Measurements from ENCODE around the gene GLIS1. TPM values are rescaled to one million over a fixed set of nuclear protein-coding genes. Genes with fewer than 3 reads are reported as not detected.
"Not testable (repeated sequence)": the region's sequence is repeated elsewhere in the genome, so short reads cannot be mapped to it uniquely, and the experiment has no call there.

GLIS1 gene
- total and polyA plus RNA-seq, 2 experiments from 2014 or later, result 0.13 to 1.3 TPM

DNA sequence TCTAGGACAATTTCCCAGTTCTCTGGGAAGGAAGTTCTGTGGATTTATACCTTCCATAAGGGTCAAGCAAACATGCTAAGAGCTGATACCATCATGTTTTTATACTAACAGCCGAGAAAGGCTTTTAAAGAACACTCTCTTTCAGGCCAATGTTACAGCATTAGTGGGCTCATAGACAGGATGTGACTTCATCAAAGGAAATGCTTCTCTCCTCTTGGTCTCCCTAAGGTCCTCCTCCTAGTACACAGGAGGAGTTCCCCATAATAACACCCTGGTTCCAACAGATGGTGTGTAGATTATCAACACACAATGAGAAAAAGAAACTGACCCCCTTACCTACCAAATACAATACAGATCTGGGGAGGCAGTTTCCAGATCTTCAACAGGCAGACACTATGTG, 26.7 kb upstream of the GLIS1 start:
- Histone ChIP-seq H3K4me2 (no peak overlapping the region), H3K4me1 (ENCODE audit: insufficient read depth) (no peaks in the 10 kb centered on the region), H3K27me3 (no peaks in the 10 kb centered on the region), H3K27ac (no peak overlapping the region), H3K9me2 (replicated peaks; ENCODE audit: insufficient read depth) (no peaks in the 10 kb centered on the region), H4K20me1 (ENCODE audit: insufficient read depth, poor library complexity, severe bottlenecking) (no peaks in the 10 kb centered on the region), H3K36me3 (replicated peaks; ENCODE audit: insufficient read depth, low read depth) (no peaks in the 10 kb centered on the region), H3K9me3 (ENCODE audit: low read depth) (no peaks in the 10 kb centered on the region), H3K4me3 (no peak overlapping the region), H3K79me2 (no peaks in the 10 kb centered on the region), H2AFZ (no peak overlapping the region)
- no peak for DNase-seq (ENCODE audit: low spot score)
- no peak for TF ChIP-seq EZH2 (IDR thresholded peaks at IDR 0.05; ENCODE audit: borderline replicate concordance)
- no peak for TF ChIP-seq EZH2phosphoT487 (IDR thresholded peaks at IDR 0.05; ENCODE audit: low read depth, severe bottlenecking, unreplicated experiment)
- TF ChIP-seq, protein P1, sequence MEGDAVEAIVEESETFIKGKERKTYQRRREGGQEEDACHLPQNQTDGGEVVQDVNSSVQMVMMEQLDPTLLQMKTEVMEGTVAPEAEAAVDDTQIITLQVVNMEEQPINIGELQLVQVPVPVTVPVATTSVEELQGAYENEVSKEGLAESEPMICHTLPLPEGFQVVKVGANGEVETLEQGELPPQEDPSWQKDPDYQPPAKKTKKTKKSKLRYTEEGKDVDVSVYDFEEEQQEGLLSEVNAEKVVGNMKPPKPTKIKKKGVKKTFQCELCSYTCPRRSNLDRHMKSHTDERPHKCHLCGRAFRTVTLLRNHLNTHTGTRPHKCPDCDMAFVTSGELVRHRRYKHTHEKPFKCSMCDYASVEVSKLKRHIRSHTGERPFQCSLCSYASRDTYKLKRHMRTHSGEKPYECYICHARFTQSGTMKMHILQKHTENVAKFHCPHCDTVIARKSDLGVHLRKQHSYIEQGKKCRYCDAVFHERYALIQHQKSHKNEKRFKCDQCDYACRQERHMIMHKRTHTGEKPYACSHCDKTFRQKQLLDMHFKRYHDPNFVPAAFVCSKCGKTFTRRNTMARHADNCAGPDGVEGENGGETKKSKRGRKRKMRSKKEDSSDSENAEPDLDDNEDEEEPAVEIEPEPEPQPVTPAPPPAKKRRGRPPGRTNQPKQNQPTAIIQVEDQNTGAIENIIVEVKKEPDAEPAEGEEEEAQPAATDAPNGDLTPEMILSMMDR (IDR thresholded peaks at IDR 0.05; ENCODE audit: poor library complexity), result no peak
- WGBS (ENCODE audit: low lambda C conversion rate, missing lambda C conversion rate), result 74% methylated on average over 1 of the region's 1 CpG

DNA sequence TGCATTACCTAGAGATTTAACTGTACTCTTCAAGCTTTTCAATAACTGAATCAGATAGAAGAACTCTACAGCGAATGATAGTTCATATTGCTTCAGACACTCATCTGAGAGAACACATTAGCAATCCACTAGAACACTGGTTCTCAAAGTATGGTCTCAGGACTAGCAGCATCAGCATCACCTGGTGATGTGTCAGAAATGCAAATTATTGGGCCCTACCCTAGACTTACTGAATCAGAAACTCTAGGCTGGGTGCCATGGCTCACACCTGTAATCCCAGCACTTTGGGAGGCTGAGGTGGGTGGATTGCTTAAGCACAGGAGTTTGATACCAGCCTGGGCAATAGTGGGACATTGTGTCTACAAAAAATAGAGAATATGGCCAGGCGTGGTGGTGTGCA, 24.9 kb upstream of the GLIS1 start:
- no peak for TF ChIP-seq EZH2phosphoT487 (IDR thresholded peaks at IDR 0.05; ENCODE audit: low read depth, severe bottlenecking, unreplicated experiment)
- no peak for TF ChIP-seq EZH2 (IDR thresholded peaks at IDR 0.05; ENCODE audit: borderline replicate concordance)
- TF ChIP-seq, protein P1 (IDR thresholded peaks at IDR 0.05; ENCODE audit: poor library complexity), result no peak
- no peak overlapping the region for H3K4me3 ChIP-seq
- no peaks in the 10 kb centered on the region for H3K4me1 ChIP-seq (ENCODE audit: insufficient read depth)
- no peak for DNase-seq (ENCODE audit: low spot score)
- no peak overlapping the region for H3K4me2 ChIP-seq
- no peak overlapping the region for H2AFZ ChIP-seq
- H3K9me2 ChIP-seq (replicated peaks; ENCODE audit: insufficient read depth), result no peaks in the 10 kb centered on the region
- H3K79me2 ChIP-seq, result no peaks in the 10 kb centered on the region
- 100% methylated on average over 2 of the region's 2 CpGs for WGBS (ENCODE audit: low lambda C conversion rate, missing lambda C conversion rate)
- no peaks in the 10 kb centered on the region for H4K20me1 ChIP-seq (ENCODE audit: insufficient read depth, poor library complexity, severe bottlenecking)
- no peak overlapping the region for H3K27ac ChIP-seq
- no peaks in the 10 kb centered on the region for H3K27me3 ChIP-seq
- no peaks in the 10 kb centered on the region for H3K9me3 ChIP-seq (ENCODE audit: low read depth)
- no peaks in the 10 kb centered on the region for H3K36me3 ChIP-seq (replicated peaks; ENCODE audit: insufficient read depth, low read depth)

DNA sequence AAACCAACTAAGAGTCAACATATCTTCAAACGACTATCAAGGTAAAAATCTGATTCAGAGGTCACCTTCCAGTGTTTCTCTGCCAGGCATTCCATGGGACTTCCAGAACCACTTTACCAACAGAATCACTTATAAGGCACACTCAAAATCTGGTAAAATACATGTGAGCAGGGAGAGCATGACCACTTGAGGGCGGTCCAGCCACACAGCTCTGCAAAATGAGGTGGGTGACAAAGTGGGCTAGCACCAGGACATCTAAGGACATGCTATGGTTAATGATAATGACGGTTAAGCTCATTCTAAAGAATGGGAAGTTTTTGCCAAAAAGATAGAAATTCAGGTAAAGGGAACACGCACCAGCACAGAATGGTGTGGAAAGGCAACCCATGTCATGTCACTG, 24.5 kb upstream of the GLIS1 start:
- Histone ChIP-seq H4K20me1 (ENCODE audit: insufficient read depth, poor library complexity, severe bottlenecking) (no peaks in the 10 kb centered on the region), H3K79me2 (no peaks in the 10 kb centered on the region), H3K36me3 (replicated peaks; ENCODE audit: insufficient read depth, low read depth) (no peaks in the 10 kb centered on the region), H3K27me3 (no peaks in the 10 kb centered on the region), H3K9me3 (ENCODE audit: low read depth) (no peaks in the 10 kb centered on the region), H3K9me2 (replicated peaks; ENCODE audit: insufficient read depth) (no peaks in the 10 kb centered on the region), H3K27ac (no peak overlapping the region), H2AFZ (no peak overlapping the region), H3K4me1 (ENCODE audit: insufficient read depth) (no peaks in the 10 kb centered on the region), H3K4me3 (no peak overlapping the region), H3K4me2 (no peak overlapping the region)
- TF ChIP-seq EZH2 (IDR thresholded peaks at IDR 0.05; ENCODE audit: borderline replicate concordance) (no peak), EZH2phosphoT487 (IDR thresholded peaks at IDR 0.05; ENCODE audit: low read depth, severe bottlenecking, unreplicated experiment) (no peak)
- TF ChIP-seq, protein P1 (IDR thresholded peaks at IDR 0.05; ENCODE audit: poor library complexity), result no peak
- no peak for DNase-seq (ENCODE audit: low spot score)
- 91% methylated on average over 4 of the region's 4 CpGs for WGBS (ENCODE audit: low lambda C conversion rate, missing lambda C conversion rate)

DNA sequence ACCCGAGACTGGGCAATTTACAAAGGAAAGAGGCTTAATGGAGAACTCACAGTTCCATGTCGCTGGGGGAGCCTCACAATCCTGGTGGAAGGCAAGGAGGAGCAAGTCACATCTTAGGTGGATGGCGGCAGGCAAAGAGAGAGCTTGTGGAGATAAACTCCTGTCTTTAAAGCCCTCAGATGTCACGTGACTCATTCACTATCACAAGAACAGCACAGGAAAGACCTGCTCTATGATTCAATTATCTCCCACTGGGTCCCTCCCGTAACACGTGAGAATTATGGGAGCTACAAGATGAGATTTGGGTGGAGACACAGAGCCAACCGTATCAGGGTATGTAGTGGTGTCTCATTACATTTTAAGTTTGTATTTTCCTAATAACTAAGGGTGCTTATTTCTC, 21.5 kb upstream of the GLIS1 start:
- not testable (repeated sequence) for H4K20me1 ChIP-seq (ENCODE audit: insufficient read depth, poor library complexity, severe bottlenecking); H3K9me3 ChIP-seq (ENCODE audit: low read depth); H3K4me2 ChIP-seq; H3K4me1 ChIP-seq (ENCODE audit: insufficient read depth); H3K79me2 ChIP-seq; H3K27ac ChIP-seq; H3K9me2 ChIP-seq (replicated peaks; ENCODE audit: insufficient read depth); H2AFZ ChIP-seq; H3K36me3 ChIP-seq (replicated peaks; ENCODE audit: insufficient read depth, low read depth); H3K27me3 ChIP-seq; H3K4me3 ChIP-seq; DNase-seq (ENCODE audit: low spot score)
- WGBS (ENCODE audit: low lambda C conversion rate, missing lambda C conversion rate), result 80% methylated on average over 7 of the region's 7 CpGs
